Measurements from ENCODE around the gene XCR1.
"Not testable (repeated sequence)": the region's sequence is repeated elsewhere in the genome, so short reads cannot be mapped to it uniquely, and the experiment has no call there.

XCR1 gene

DNA sequence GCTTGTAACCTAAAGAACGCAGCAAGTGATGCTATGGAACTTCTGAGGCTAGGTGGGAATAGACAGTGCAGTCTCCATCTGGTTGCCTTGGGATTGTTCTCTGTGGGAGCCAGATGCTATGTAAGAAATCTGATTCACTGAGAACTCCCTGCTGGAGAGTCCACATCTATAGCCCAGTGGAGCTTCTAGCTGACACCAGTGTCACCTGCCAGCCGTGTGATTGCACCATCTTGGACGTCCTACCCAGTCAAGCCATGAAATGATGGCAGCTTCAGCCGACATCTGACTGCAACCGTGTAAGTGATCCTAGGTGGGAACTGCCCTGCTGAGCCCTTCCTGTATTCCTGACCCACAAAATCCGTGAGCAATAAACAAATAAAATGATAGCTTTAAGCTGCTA, 19.2 kb downstream of the XCR1 start:
- no peak for DNase-seq (ENCODE audit: insufficient read length, low spot score)
- FAIRE-seq: no peak

DNA sequence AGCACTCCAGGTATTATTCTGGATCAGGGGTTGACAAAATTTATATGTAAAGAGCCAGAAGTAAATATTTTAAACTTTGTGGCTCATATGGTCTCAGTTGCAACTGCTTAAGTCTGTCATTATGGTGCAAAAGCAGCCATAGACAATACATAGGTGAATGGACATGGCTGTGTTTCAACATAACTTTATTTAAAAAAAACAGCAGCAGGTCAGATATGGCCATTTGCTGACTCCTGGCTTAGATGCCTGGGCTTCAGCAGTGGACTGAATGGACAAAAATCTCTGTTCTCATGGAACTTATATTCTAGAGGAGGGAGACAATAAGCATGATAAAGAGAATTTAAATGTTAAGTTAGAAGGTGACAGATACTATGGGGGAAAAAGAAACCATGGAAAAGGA, 20.0 kb downstream of the XCR1 start:
- DNase-seq (ENCODE audit: insufficient read length, low spot score) (no peak), FAIRE-seq (no peak)

DNA sequence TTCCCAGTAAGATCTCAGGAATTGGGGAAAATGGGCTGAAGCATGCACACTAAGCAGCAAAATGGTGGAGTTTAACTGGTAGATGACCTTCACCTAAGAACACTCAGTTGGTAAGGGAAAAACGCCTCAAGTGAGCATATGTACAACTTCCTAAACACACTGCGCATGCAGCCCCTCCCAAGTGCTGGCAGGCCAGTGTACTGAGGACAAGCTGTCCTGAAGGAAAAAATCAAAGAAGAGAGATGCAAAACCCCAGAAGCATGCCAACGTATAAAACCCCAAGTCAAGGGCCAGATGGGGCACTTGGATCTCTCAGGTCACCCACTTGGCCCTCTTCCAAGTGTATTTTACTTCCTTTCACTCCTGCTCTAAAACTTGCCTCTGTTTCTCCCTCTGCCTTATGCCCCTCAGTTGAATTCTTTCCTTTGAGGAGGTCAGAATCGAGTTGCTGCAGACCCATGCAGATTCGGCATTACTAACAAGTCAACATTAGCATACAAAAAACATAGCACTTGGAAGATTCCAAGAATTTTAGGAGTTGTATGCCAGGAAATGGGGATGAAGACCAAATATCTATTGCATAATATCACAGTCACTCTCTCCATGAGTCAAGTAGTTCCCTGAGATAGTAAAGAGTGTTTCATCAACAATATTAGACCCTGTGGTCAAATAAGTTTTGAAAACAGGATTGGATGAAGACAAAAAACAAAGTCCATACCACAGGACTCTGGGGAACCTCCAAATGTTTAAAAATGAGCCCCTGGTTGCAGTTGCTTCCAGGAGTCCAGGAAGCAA, 20.8 kb downstream of the XCR1 start:
- no peak for FAIRE-seq
- DNase-seq (ENCODE audit: insufficient read length, low spot score): no peak

GRCh38 chr3:46003706-46004105, 23.6 kb downstream of the XCR1 start:
- FAIRE-seq; DNase-seq (ENCODE audit: insufficient read length, low spot score): not testable (repeated sequence)

- FAIRE-seq: no peak
- DNase-seq (ENCODE audit: insufficient read length, low spot score): no peak
These were observed 26.1 kb downstream of the XCR1 start for GRCh38 chr3:46001178-46001577.

DNA sequence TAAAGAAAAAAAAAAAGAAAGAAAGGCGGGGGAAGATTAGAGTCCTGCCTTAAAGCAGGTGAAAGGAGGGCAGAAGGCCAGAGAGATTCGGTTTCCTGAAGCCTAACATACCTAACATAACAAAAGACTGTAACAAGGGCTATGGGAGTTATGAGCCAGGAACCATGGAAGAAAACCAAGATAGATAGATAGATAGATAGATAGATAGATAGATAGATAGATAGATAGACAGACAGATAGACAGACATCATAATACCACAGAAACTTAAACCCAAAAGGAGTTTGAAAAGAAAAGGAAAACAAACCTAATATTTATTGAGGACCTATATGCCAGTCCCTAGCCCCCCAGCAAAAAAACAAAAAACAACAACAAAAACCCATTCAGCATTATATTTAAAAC, 29.3 kb downstream of the XCR1 start:
- DNase-seq (ENCODE audit: insufficient read length, low spot score) (no peak), FAIRE-seq (no peak)

GRCh38 chr3:45997499-45997898, 29.8 kb downstream of the XCR1 start:
- not testable (repeated sequence) for FAIRE-seq; DNase-seq (ENCODE audit: insufficient read length, low spot score)

- peak; percentile 69 for FAIRE-seq
These were observed 31.8 kb downstream of the XCR1 start, which contains the start of gene FYCO1 for GRCh38 chr3:45995236-45996192. TSS of gene FYCO1 (minus strand) at chr3:45995824. CDS start at chr3:45984910, 10,914 bp downstream.

DNA sequence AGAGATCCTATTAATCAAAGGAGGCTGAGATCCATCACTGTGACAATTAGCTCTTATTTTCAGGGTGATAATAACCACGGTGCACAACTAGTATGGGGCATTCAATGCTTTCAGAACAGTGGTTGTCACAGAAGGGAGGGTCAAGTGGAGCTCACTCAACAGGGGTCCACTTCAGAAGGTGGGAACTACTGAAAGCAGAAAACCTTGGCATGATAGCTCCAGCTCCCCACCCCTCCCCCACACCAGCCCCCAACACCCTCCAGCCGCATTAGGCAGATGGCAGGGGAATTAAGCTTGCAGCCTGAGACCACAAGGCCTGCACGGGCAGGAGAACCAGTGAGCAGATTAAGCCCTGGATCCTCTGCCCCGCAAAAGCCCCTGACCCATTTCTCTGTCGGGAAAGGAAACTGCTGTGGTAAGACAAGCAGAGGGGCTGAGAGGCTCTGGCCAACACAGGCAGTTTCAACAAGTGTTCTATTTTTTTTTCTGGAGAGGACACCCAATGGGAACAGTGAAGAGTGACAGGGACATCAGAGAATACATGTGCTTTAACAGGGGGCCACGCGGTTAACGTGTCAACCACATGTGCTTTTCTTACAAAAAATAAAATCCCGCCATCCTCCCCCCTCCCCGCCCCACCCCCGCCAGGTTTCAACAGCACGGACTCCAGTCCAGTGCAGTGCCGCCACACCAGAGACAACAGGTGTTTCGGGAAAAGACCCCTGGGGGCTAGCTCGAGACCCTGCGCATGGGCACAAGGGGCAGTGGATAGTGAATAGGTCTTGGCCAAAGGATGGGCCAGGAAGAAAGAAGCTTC, 32.7 kb downstream of the XCR1 start:
- DNase-seq (ENCODE audit: insufficient read length, low spot score): no peak
- FAIRE-seq: no peak

More at GRCh38 chr3:45995236-45996192, 31.8 kb downstream of the XCR1 start, which contains the start of gene FYCO1:
- DNase-seq (ENCODE audit: insufficient read length, low spot score): peak; percentile 95

GRCh38 chr3:45993421-45994027, 33.8 kb downstream of the XCR1 start:
- FAIRE-seq (no peak), DNase-seq (ENCODE audit: insufficient read length, low spot score) (no peak)

- DNase-seq (ENCODE audit: insufficient read length, low spot score) (no peak), FAIRE-seq (no peak)
These were observed 34.5 kb downstream of the XCR1 start for GRCh38 chr3:45992821-45993221.

- no peak for FAIRE-seq
- DNase-seq (ENCODE audit: insufficient read length, low spot score): no peak
These were observed 35.1 kb downstream of the XCR1 start for GRCh38 chr3:45992133-45992729.

DNA sequence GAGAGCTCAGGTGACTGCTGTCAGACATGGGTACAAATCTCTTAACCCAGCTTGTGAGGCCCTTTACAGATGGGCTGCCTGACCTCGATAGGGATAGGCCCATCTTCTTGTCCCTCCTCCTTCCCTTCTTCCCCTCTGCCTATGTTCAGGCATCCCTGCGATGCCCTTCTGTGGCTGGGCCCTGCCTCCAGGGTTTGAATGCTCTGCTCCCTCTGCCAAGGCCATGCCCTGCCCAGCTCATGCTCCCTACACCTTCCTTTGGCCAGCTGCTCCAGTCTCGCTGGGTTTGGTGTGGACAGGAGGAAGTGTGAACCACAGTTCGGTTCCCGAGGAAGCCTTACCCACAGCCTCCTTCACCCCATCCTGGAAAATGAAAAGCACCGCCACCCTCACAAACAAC, 35.9 kb downstream of the XCR1 start:
- FAIRE-seq (no peak), DNase-seq (ENCODE audit: insufficient read length, low spot score) (no peak)

- DNase-seq (ENCODE audit: insufficient read length, low spot score): no peak
- no peak for FAIRE-seq
These were observed 37.1 kb downstream of the XCR1 start for GRCh38 chr3:45990181-45990580.

- FAIRE-seq (no peak), DNase-seq (ENCODE audit: insufficient read length, low spot score) (no peak)
These were observed 38.5 kb downstream of the XCR1 start for GRCh38 chr3:45988804-45989203.

- DNase-seq (ENCODE audit: insufficient read length, low spot score) (no peak), FAIRE-seq (no peak)
These were observed 38.9 kb downstream of the XCR1 start for GRCh38 chr3:45988362-45988761.

GRCh38 chr3:45987368-45988291, 39.7 kb downstream of the XCR1 start:
- no peak for DNase-seq (ENCODE audit: insufficient read length, low spot score)
- FAIRE-seq: no peak

GRCh38 chr3:45986303-45986982, 40.8 kb downstream of the XCR1 start:
- DNase-seq (ENCODE audit: insufficient read length, low spot score) (no peak), FAIRE-seq (no peak)

All from HTR-8/SVneo (cell line).